Measurements from ENCODE around the gene PCNT. TPM values are rescaled to one million over a fixed set of nuclear protein-coding genes. Genes with fewer than 3 reads are reported as not detected.

Gene PCNT
- total and polyA plus RNA-seq, 10 of the 15 experiments (the other 5 are each of a cell fraction or from before 2014, with no cell fraction given), result 2.9 to 39.6 (median 20.5) TPM

DNA sequence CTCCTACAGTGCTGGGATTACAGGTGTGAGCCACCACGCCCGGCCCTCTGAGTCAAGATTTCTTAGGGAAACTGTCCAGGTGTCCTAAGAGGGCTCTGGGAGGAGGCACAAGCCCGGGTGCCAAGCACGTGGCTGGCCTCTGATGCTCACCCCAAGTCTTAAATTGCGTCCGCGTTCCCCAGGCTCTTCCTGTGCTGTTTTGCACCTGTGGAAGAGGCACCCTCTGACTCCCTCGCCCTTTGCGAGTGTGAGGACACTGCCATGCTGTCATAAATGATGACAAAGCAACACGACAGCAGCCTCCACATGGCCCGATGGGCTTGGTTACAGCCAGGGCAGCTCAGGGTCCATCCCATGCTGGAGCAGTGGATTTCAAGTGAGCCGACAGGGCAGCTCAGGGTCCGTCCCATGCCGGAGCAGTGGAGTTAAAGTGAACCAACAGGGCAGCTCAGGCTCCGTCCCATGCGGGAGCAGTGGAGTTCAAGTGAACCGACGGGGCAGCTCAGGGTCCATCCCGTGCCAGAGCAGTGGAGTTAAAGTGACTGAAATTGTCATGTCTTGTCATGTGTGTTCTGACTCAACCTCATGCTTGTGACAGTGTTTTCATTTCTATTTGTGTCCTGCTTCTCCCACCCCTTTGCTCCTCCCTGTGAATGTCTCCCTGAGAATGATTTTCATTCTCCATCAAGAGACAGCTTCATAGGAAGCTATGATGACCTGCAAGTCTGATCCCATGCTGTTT, 33.9 kb downstream of the PCNT start:
- Histone ChIP-seq H3K4me2 (ENCODE audit: control insufficient read depth, insufficient read depth) (no peak overlapping the region), H3K4me3 (no peak overlapping the region), H3K9me3 (replicated peaks; ENCODE audit: control insufficient read depth, insufficient read depth, low read length) (no peaks in the 10 kb centered on the region), H3K27ac (ENCODE audit: control insufficient read depth, insufficient read depth) (no peak overlapping the region), H3K36me3 (ENCODE audit: control insufficient read depth in 2 of 2, insufficient read depth in 2 of 2, low read length in 1 of 2) (peaks cover 4 to 37% of the 10 kb centered on the region in 2 experiments; a peak in 3 of 4 replicates), H3K79me2 (ENCODE audit: control insufficient read depth, insufficient read depth, low read length) (no peaks in the 10 kb centered on the region), H3K9ac (ENCODE audit: control insufficient read depth, insufficient read depth, low read length) (no peak overlapping the region), H4K20me1 (ENCODE audit: control insufficient read depth, insufficient read depth) (no peaks in the 10 kb centered on the region), H2AFZ (ENCODE audit: control insufficient read depth, low read depth, low read length) (no peak overlapping the region), H3K4me1 (ENCODE audit: control insufficient read depth, insufficient read depth, low read length) (peaks cover 3% of the 10 kb centered on the region; the same call in 1 of the 2 replicates), H3K27me3 (replicated peaks in 1 of 2; ENCODE audit: control insufficient read depth in 2 of 2, insufficient read depth in 2 of 2, low read length in 1 of 2) (no peaks in the 10 kb centered on the region)
- ChIA-PET SMC1A (ENCODE audit: uncharacterized antibody, unreplicated experiment) (interaction anchor here (0.6 to 1.1 kb wide), 2 partner anchors 11 to 286 kb away, joined by 3 to 4 read pairs; no protein-coding TSS in a partner anchor), POLR2A (interaction anchor here (0.7 kb wide), 1 partner anchor 59 kb away, joined by 3 read pairs; no protein-coding TSS in a partner anchor), CTCF (no interaction called here), RAD21 (ENCODE audit: unreplicated experiment) (no interaction called here)
- no peak for TF ChIP-seq RFX5 (IDR thresholded peaks at IDR 0.05; ENCODE audit: low read depth, low read length)
- FAIRE-seq, result no peak
- no TSS peak for BruUV-seq (replicated peaks)
- DNase-seq (ENCODE audit: low read depth, low spot score), result no peak
- 88% methylated on average over 19 of the region's 19 CpGs for WGBS (ENCODE audit: insufficient coverage, insufficient replicate concordance, low lambda C conversion rate, missing lambda C conversion rate)
- in situ Hi-C loops (cut with MboI), result no loop called here
- intact Hi-C loops (cut with micrococcal nuclease; ENCODE audit: unreplicated experiment), result no loop called here
- ATAC-seq, result no peak

DNA sequence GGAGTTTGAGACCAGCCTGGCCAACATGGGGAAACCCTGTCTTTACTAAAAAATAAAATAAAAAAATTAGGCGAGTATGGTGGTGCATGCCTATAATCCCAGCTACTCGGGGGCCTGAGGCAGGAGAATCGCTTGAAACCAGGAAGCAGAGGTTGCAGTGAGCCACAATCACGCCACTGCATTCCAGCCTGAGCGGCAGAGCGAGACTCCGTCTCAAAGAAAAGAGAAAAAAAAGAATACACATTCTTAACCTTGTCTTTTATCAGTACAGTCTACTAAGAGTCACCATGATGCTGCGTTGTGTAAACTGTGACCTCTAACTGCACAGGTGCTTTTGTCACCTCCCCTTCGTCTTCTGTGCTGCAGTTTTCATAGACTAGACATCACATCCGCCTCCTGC, 37.2 kb downstream of the PCNT start:
- Histone ChIP-seq H3K9ac (ENCODE audit: control insufficient read depth, insufficient read depth, low read length) (no peak overlapping the region), H2AFZ (ENCODE audit: control insufficient read depth, low read depth, low read length) (no peak overlapping the region), H3K4me3 (no peak overlapping the region), H4K20me1 (ENCODE audit: control insufficient read depth, insufficient read depth) (no peaks in the 10 kb centered on the region), H3K4me1 (ENCODE audit: control insufficient read depth, insufficient read depth, low read length) (peaks cover 3% of the 10 kb centered on the region; the same call in 1 of the 2 replicates), H3K79me2 (ENCODE audit: control insufficient read depth, insufficient read depth, low read length) (no peaks in the 10 kb centered on the region), H3K27me3 (replicated peaks in 1 of 2; ENCODE audit: control insufficient read depth in 2 of 2, insufficient read depth in 2 of 2, low read length in 1 of 2) (no peaks in the 10 kb centered on the region), H3K4me2 (ENCODE audit: control insufficient read depth, insufficient read depth) (no peak overlapping the region), H3K27ac (ENCODE audit: control insufficient read depth, insufficient read depth) (no peak overlapping the region), H3K36me3 (ENCODE audit: control insufficient read depth in 2 of 2, insufficient read depth in 2 of 2, low read length in 1 of 2) (peaks cover 12 to 24% of the 10 kb centered on the region in 2 experiments; a peak in 3 of 4 replicates), H3K9me3 (replicated peaks; ENCODE audit: control insufficient read depth, insufficient read depth, low read length) (no peaks in the 10 kb centered on the region)
- intact Hi-C loops (cut with micrococcal nuclease; ENCODE audit: unreplicated experiment) (no loop called here), in situ Hi-C loops (cut with MboI) (no loop called here)
- 94% methylated on average over 10 of the region's 10 CpGs for WGBS (ENCODE audit: insufficient coverage, insufficient replicate concordance, low lambda C conversion rate, missing lambda C conversion rate)
- SMC1A ChIA-PET (ENCODE audit: uncharacterized antibody, unreplicated experiment), result no interaction called here
- RAD21 ChIA-PET (ENCODE audit: unreplicated experiment), result no interaction called here
- TF ChIP-seq, protein P1, sequence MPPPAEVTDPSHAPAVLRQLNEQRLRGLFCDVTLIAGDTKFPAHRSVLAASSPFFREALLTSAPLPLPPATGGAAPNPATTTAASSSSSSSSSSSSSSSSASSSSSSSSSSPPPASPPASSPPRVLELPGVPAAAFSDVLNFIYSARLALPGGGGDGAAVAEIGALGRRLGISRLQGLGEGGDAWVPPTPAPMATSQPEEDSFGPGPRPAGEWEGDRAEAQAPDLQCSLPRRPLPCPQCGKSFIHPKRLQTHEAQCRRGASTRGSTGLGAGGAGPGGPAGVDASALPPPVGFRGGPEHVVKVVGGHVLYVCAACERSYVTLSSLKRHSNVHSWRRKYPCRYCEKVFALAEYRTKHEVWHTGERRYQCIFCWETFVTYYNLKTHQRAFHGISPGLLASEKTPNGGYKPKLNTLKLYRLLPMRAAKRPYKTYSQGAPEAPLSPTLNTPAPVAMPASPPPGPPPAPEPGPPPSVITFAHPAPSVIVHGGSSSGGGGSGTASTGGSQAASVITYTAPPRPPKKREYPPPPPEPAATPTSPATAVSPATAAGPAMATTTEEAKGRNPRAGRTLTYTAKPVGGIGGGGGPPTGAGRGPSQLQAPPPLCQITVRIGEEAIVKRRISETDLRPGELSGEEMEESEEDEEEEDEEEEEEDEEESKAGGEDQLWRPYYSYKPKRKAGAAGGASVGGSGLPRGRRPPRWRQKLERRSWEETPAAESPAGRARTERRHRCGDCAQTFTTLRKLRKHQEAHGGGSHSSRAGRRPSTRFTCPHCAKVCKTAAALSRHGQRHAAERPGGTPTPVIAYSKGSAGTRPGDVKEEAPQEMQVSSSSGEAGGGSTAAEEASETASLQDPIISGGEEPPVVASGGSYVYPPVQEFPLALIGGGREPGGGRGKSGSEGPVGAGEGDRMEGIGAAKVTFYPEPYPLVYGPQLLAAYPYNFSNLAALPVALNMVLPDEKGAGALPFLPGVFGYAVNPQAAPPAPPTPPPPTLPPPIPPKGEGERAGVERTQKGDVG (CRISPR knock-in tag; IDR thresholded peaks at IDR 0.05), result no peak
- no peak for TF ChIP-seq CHD4 (IDR thresholded peaks at IDR 0.05)
- CTCF ChIA-PET, result no interaction called here
- POLR2A ChIA-PET, result no interaction called here
- DNase-seq (ENCODE audit: low read depth, low spot score) (no peak), FAIRE-seq (no peak), ATAC-seq (no peak)
- BruUV-seq (replicated peaks), result no TSS peak
